WTC11 (cell line): ENCODE data around the gene ANKRD23. TPM values are rescaled to one million over a fixed set of nuclear protein-coding genes. Genes with fewer than 3 reads are reported as not detected.

Source experiments
- AR ChIP-seq: fragments of 250-450 bp; sonication (Bioruptor Pico); IDR thresholded peaks from 2 replicates; pipeline ENCODE4 v1.9.0; 2021; ENCODE audit warnings: mild to moderate bottlenecking
- ARID4B ChIP-seq: sonication (generic); formaldehyde crosslinking; IDR thresholded peaks from 2 replicates; pipeline ENCODE4 v1.8.0; 2023; ENCODE audit warnings: missing genetic modification reagents, mild to moderate bottlenecking, borderline replicate concordance
- CTCF ChIP-seq: fragments of 200-600 bp; IDR thresholded peaks from 2 replicates; pipeline ENCODE4 v1.8.0; 2022; ENCODE audit warnings: antibody characterized with exemption
- E2F1 ChIP-seq: sonication (generic); formaldehyde crosslinking; IDR thresholded peaks from 2 replicates; pipeline ENCODE4 v1.8.0; 2022; ENCODE audit warnings: mild to moderate bottlenecking, missing genetic modification reagents
- E2F4 ChIP-seq: sonication (generic); formaldehyde crosslinking; IDR thresholded peaks from 2 replicates; pipeline ENCODE4 v1.8.1; 2022; ENCODE audit warnings: low read depth, mild to moderate bottlenecking, moderate library complexity, missing genetic modification reagents, borderline replicate concordance
- ELF4 ChIP-seq: sonication (generic); formaldehyde crosslinking; IDR thresholded peaks from 2 replicates; pipeline ENCODE4 v1.8.1; 2022; ENCODE audit warnings: low read depth, mild to moderate bottlenecking, moderate library complexity, missing genetic modification reagents
- ERG ChIP-seq: fragments of 250-450 bp; sonication (Bioruptor Pico); IDR thresholded peaks from 2 replicates; pipeline ENCODE4 v1.8.0; 2021; ENCODE audit warnings: mild to moderate bottlenecking
- JAZF1 ChIP-seq: fragments of 250-450 bp; sonication (Bioruptor Pico); IDR thresholded peaks from 2 replicates; pipeline ENCODE4 v1.9.0; 2021; ENCODE audit warnings: moderate library complexity, mild to moderate bottlenecking, inconsistent platforms
- NFATC4 ChIP-seq: fragments of 250-450 bp; sonication (Bioruptor Pico); IDR thresholded peaks from 2 replicates; pipeline ENCODE4 v1.9.0; 2021; ENCODE audit warnings: mild to moderate bottlenecking
- NR2C2 ChIP-seq: sonication (generic); formaldehyde crosslinking; IDR thresholded peaks from 2 replicates; pipeline ENCODE4 v1.8.0; 2022; ENCODE audit warnings: mild to moderate bottlenecking, missing genetic modification reagents
- SMAD3 ChIP-seq: sonication (generic); formaldehyde crosslinking; IDR thresholded peaks from 2 replicates; pipeline ENCODE4 v1.8.0; 2022; ENCODE audit warnings: missing genetic modification reagents, mild to moderate bottlenecking, borderline replicate concordance
- SP1 ChIP-seq: sonication (generic); formaldehyde crosslinking; conservative IDR thresholded peaks from 2 replicates; pipeline ENCODE4 v1.8.1; 2022; ENCODE audit warnings: missing genetic modification reagents
- TCF7 ChIP-seq: sonication (generic); formaldehyde crosslinking; IDR thresholded peaks from 2 replicates; pipeline ENCODE4 v1.8.0; 2022; ENCODE audit warnings: mild to moderate bottlenecking, low read depth, missing genetic modification reagents, moderate library complexity
- TEAD1 ChIP-seq: sonication (generic); formaldehyde crosslinking; IDR thresholded peaks from 2 replicates; pipeline ENCODE4 v1.8.0; 2022; ENCODE audit warnings: mild to moderate bottlenecking, missing genetic modification reagents
- ZNF232 ChIP-seq: sonication (generic); formaldehyde crosslinking; IDR thresholded peaks from 2 replicates; pipeline ENCODE4 v1.8.0; 2022; ENCODE audit warnings: mild to moderate bottlenecking, missing genetic modification reagents
- total RNA-seq: library from RNA; stranded (reverse); gene quantifications from 3 replicates; pipeline ENCODE4 v1.2.3, GENCODE V29; 2021

The ANKRD23 gene
- total RNA-seq, 1 experiment from 2014 or later, result 3.2 TPM

GRCh38 chr2:96798733-96799622 is 44.8 kb downstream of the ANKRD23 start (continued):
- TF ChIP-seq ARID4B (CRISPR knock-in tag) (no peak), CTCF (no peak), E2F1 (CRISPR knock-in tag) (no peak), NFATC4 (CRISPR knock-in tag) (no peak), TCF7 (no peak), SP1 (CRISPR knock-in tag) (no peak), JAZF1 (no peak), ZNF232 (no peak), SMAD3 (CRISPR knock-in tag) (no peak), TEAD1 (CRISPR knock-in tag) (no peak), ELF4 (no peak), ERG (CRISPR knock-in tag) (no peak), NR2C2 (CRISPR knock-in tag) (no peak), AR (CRISPR knock-in tag) (no peak), E2F4 (no peak)
